LNCAP (cell line): ENCODE results near the gene EFNA5.

Source experiments
- TF ChIP-seq, protein P1 (sequence below): fragments of 450-650 bp; IDR thresholded peaks from 2 replicates; pipeline ENCODE4 v1.5.1; 2017; ENCODE audit warnings: mild to moderate bottlenecking

Gene EFNA5

DNA sequence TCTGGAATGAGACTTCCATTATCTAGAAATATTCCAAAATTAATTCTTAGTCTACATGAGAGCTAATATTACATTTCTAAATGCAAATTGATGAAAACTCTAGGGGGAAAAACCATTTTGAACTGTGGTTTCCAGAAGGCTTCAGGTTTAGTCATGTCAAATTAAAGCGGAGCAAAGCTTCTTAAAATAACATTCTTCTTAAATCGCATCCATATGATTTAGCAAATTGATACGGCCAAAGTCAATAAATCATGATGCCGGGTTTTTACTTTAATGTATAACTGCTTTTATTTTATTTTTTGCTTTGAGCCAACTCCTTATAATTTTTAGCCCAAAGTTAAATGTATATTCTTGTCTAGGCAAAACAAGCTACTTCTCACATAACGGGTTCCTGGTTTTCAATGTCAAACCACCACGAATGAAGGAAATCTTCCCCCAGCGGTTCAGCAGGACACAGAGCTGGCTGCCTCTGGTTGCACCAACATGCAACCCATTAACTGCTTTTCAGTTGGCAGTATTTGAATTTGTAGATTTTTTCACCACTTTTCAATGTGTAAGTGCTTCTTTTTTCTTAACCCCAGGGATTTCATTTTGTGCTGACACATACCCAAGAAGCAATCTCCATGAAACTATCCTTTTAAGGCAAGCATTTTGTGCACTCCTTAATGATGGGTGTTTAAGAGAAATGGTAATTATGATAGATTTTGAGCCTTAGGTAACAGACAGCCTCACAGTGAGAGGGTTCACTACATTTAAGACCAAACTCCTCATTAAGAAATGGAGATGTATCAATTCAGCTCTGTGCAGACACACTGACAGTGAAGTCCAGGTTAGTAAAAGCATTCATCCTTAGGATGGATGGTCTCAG, 35.5 kb downstream of the EFNA5 start:
- TF ChIP-seq, protein P1, sequence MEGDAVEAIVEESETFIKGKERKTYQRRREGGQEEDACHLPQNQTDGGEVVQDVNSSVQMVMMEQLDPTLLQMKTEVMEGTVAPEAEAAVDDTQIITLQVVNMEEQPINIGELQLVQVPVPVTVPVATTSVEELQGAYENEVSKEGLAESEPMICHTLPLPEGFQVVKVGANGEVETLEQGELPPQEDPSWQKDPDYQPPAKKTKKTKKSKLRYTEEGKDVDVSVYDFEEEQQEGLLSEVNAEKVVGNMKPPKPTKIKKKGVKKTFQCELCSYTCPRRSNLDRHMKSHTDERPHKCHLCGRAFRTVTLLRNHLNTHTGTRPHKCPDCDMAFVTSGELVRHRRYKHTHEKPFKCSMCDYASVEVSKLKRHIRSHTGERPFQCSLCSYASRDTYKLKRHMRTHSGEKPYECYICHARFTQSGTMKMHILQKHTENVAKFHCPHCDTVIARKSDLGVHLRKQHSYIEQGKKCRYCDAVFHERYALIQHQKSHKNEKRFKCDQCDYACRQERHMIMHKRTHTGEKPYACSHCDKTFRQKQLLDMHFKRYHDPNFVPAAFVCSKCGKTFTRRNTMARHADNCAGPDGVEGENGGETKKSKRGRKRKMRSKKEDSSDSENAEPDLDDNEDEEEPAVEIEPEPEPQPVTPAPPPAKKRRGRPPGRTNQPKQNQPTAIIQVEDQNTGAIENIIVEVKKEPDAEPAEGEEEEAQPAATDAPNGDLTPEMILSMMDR, result no peak

DNA sequence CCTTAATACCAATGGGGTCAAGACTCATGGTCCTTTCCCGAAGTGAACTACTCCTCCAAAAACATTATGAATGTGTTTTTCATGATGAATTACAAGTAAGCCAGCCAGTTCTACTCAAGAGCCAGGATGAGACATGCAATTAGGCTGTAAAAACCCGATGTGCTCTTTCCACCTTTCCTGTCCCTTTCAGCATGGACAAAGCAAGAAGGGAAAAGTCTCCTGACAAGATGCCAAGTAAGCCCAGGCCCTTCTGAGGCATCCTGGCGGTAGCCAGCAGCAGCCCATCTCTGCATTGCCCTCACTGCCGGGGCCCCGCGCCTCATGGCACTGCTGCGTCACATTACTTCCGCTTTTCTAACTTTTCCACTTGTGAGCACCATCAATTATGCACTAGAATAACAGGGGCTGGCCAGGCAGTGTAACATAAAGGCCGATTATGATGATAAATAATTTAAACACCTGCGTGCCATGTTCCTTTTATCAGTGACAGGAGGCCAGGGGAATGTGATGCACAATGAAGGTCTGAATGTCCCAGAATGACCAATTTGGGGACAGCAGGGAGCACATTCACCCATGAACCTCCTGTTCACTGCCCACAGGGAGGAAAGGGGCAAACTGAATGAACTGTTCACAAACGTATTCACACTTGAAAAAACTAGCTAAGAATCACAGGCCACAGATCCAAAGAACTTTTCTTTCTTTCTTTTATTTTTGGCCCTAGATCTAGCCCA, 37.4 kb downstream of the EFNA5 start:
- TF ChIP-seq, protein P1, result no peak

DNA sequence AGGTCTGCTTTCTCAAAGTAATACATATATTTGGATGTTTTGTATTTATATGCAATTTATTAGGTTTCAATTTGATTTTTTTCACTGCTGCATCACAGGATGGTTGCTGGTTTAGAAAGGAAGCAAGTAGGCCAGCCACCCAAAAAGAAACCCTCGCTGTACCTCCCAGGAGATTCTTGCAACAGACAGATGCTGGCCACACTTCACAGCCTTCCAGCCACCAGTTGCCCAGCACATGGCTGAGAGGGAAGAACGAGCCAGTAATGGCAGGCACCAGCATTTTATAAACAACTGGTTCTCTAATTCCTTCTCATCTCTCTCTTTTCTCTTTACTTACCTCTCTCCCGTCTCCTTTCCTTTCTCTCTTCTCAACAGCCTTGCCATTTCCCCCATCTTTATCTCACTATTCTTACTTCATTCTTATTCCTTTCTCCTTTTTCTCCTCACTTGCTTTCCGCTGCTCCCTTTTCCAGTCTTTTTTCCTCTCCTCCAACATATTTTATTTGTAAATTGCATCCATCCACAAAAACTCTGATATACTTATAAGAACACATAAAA, 38.9 kb downstream of the EFNA5 start:
- TF ChIP-seq, protein P1, result no peak

DNA sequence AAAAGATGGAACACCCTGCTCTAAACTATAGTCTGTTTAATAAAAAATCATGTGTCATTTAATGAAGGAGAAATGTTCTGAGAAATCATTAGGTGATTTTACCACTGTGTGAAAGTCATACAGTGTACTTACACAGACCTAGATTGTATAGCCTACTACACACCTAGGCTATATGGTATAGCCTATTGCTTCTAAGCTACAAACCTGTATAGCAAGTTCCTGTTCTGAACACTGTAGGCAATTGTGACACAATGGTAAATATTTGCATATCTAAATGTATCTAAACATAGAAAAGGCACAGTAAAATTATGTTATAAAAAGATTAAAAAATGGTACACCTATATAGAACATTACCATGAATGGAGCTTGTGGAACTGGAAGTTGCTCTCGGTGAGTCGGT, 40.6 kb downstream of the EFNA5 start:
- TF ChIP-seq, protein P1, result no peak

DNA sequence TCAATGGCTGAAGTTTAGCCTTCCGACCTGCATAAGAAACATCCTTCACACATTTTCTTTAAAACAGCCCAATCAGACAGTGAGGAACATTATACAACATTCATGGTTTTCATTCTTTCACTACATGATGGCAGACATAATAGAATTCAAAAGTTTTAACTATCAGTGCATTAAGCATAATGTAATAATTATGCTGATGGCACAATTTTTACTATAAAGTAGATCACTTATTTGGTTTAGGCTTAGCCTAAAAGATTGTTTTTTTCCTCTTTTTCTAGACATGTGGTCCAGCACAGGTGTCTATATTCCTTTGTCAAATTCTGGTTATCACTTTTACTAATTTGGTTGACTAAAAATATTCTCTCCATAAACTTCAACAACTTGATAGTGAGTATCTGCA, 46.5 kb downstream of the EFNA5 start:
- TF ChIP-seq, protein P1, result no peak

DNA sequence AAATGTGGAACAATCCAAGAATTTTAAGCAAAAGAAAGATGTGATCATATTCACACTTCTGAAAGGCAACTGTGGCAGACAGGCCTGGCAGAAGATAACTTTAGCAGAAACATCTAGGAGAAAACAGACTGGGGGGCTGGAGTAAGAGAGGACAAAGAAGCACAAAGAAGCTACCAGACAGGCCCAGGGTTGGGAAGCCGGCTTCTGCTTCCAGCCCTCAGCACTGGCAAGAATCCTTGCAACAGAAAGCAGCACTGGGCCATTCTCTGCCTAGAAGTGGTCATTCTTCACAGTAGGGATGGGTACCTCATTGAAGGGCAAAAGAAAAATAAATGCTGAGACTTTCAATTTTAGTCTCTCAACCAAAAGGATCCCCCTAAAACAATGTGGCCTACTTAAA, 49.6 kb downstream of the EFNA5 start:
- TF ChIP-seq, protein P1, result no peak

DNA sequence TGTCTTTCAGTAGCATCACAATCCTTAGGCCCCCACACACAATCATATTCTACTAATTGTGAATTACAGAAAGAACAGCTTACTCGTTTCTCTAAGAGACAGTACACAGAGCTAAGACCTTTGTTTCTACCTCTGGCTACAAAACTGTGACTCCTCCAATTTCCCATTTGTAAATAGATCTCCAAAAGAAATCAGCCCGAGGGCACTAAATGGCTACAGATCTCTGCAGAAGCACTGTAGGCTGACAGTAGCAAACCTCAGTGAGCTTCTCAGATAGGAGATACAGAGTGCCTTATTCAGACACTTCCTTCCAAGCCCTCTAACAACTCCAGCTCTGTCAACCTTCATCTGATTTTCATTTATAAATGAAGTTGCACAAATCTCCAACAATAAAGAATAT, 51.0 kb downstream of the EFNA5 start:
- TF ChIP-seq, protein P1, result no peak
